Effector CD4-positive, alpha-beta T cell (primary cell): Measurements from ENCODE around the gene TBC1D22B.

ENCODE experiments used
- DNase-seq: peaks from one replicate; pipeline ENCODE4 v3.0.0-alpha.2; 2020
- total RNA-seq: gene quantifications from one replicate; lab custom pipeline; 2026; lab: John Stamatoyannopoulos, UW

TBC1D22B gene, protein sequence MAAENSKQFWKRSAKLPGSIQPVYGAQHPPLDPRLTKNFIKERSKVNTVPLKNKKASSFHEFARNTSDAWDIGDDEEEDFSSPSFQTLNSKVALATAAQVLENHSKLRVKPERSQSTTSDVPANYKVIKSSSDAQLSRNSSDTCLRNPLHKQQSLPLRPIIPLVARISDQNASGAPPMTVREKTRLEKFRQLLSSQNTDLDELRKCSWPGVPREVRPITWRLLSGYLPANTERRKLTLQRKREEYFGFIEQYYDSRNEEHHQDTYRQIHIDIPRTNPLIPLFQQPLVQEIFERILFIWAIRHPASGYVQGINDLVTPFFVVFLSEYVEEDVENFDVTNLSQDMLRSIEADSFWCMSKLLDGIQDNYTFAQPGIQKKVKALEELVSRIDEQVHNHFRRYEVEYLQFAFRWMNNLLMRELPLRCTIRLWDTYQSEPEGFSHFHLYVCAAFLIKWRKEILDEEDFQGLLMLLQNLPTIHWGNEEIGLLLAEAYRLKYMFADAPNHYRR
- total RNA-seq, result 29.8 reads per million, percentile 56 among the genes with 10 or more reads in this experiment

DNA sequence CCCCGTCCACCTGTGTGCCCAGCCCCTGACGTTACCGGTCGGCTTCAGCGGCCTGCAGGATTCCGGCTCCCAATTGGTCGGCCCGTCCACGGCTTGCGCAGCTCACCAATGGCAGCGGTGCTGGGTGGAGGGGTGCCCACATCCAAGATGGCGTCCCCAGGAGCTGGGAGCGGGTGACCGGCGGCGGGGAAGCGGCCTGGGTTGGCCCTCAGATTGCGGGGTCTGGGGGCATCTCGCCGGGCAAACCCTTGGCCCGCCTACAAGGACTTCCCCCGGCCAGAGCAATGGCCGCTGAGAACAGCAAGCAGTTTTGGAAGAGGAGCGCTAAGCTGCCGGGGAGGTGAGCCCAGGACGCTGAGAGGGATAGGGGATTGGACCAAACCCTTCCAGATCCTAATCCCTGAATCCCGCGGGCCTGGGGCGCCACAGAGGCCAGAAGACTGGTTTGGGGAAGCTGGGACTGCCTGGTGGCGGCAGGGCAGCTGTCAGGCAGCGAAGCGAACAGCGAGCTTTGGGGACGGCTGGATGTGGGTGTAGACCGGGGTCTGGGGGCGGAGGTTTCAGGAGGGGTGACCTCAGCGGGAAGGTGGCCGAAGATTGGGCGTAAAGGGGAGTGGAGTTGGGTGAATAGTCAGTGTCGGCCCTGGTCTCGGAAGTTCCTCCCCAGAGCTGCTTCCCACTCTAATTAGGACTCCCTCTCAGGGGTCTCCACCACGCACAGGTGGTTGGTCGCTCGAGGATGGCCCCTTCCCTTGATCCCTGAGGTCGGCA, at the start of gene TBC1D22B, which contains the start of gene TMEM217:
Gene TBC1D22B, plus strand, starts transcription at position 139 of the 771 bp plus-strand sequence. Its CDS starts 146 bp downstream, at position 285.
Gene TMEM217, minus strand, starts transcription at position 511 of the 771 bp plus-strand sequence. CDS start 39,114 bp downstream, outside the sequence.
- peak; percentile 94 for DNase-seq

DNA sequence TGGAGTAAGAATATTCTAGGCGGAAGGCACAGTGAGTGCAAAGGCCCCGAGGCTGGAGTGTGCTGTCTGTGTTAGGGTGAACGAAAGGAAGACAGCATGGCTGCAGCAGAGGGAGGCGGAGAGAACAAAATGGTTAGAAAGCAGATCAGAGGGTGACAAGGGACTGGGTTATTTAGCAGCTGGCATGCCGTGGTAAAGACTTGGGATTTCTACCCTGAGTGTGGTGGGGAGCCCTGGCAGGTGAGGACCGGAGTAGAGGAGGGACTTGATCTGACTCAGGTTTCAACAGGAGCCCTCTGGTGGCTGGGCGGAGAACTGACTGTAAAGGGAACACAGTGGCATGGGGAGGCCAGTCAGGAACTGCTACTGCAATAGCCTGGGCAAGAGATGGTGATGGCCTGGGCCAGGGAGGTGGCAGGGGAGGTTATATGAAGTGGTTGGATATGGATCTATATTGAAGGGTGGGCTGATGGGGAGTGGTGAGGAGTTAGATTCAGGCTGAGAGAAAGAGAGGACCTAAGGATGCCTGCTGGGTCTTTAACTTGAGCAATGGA, 49.6 kb upstream of the TBC1D22B start:
- peak; percentile 86 for DNase-seq

DNA sequence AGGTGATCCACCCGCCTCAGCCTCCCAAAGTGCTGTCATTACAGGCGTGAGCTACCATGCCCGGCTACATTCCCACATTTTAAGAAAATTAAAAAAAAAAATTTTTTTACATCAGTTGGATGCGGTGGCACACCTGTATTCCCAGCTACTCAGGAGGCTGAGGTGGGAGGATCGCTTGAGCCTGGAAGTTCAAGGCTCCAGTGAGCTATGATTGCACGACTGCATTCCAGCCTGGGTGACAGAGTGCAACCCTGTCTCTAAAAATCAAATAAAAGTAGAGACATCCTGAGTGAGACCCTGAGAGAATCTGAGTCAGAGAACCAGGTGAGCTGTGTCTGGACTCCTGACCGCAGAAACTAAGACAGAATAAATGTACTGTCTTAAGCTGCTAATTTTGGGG, 48.8 kb upstream of the TBC1D22B start:
- no peak for DNase-seq

DNA sequence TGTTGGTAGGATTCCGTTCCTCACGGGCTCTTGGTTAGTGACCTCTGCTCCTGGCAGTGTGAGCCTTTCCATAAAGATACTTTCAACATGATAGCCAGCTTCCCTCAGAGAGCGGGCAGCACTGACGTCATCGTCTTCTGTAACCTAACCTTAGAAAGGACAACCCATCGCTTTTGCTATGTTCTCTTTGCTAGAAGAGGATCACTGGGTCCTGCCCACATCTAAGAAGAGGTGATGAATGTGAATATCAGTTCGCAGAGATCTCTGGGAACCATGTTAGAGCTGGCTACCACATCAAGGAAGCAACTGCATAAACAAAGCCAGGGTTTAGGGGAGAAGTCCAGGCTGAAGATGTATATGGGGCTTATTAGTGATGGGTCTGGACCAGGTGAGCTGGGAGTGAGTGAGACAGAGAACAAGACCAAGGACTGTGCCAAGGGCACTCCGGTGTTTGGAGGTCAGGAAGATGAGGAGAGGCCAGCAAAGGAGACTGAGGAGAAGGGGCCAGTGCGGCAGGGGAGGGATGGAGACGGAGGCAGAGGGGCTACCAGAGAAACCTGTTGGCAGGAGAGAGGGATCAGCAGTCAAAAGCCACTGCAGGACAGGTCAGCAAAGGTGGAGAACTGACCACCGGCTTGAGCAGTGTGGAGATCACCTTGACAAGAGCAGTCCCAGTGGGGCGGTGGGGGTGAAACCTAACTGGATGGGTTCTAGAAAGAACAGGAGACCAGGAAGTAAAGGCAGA, 47.9 kb upstream of the TBC1D22B start:
- peak; percentile 37 for DNase-seq

DNA sequence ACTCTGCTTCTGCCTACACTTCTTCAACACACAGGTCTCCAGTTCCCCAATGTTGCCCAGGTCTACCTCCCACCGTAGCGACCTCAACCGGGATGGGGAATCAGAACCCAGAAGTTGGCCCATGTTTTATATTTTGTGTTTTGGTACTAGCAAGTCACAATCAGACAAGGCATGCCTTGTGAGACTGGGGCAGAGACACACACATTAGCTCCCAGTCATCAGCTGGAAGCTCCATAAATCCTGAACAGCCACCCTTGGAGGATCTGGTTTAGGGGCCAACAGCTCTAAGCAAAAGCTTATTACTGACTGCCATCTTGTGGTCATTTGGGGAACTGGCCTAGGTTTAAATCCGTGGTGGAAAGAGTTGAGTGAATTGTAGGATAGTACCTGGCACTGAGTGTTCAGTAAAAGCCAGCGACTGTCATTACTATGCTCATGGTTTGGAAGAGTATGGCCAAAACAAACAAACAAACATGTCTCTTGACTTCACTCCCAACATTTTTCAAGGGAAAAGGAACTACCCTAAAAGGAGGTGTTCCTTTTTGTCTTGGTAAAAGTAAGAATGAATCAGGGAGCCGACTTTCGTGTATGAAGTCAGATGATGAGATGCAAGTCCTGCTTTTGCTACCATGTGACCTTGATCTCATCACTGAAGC, 47.1 kb upstream of the TBC1D22B start:
- DNase-seq, result peak; percentile 73

DNA sequence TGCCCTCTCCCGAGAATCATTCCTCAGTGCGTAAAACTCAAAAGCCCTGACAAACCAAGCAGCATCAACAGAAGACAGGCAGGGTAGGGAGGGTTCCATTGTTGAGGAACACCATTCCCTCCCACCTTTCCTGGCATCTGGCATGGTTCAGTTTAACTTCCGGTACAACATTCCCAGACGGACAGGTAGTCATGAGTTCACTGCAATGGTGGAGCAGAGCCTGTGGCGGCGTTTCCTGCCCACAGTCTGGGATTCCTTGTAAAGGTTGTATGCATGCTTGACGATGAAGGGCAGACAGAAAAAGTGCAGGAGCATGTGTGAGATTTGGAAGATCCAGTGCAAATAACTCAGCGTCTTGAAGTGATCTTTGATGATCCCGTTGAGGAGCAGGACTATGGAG, 45.3 kb upstream of the TBC1D22B start:
- DNase-seq, result no peak

DNA sequence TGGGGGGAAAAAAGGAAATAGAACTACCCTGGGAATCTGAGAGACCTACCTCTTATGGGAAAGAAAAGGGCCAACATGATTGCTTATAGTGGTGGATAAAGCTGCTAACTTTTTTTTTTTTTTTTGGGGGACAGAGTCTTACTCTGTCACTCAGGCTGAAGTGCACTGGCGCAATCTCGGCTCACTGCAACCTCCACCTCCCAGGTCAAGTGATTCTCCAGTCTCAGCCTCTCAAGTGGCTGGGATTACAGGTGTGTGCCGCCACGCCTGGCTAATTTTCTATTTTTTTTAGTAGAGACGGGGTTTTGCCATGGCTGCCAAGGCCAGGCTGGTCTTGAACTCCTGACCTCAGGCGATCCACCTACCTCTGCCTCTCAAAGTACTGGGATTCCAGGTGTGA, 39.5 kb upstream of the TBC1D22B start:
- DNase-seq, result no peak

DNA sequence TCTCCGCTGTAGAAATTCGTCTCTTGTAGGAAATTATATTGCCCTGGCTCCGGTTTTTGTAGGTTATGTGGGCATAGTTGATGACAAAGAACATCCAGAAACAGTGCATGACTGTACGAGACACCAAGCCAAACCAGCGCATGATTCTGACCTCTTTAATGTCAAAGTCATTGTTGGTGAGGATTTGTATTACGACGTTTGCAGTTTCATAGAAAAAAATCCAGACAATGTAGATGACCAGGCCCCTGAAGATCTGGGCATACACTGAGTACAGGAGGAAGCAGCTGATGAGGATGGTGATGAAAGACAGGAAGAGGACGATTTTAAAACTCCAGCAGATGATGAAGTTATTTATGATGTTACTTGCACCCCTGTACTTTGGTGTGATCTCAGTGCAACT, 39.1 kb upstream of the TBC1D22B start:
- no peak for DNase-seq

DNA sequence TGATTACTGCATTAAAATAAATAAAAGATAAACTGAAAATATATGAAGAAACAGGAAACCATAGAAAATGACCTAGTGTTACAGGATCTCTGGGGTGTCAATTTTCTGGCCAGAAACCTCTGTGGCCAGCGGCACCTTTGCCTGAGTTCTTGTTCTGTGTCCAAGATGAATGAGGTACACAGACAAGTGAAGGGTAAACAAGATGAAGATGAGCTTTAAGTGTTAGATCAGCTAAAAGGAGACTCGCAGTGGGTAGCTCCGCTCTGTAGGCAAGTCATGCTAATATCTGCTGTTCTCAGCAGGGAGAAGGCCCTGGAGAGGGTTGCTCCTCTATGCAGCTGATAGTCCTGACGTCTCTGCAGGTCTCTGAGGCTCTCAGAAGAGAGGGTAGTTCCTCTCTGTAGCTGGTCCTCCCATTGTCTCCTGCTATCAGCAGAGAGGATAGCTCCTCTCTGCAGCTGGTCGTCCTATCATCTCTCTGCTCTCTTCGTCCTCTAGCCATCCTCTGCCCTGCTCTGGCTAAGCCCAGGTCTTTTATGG, 35.9 kb upstream of the TBC1D22B start:
- no peak for DNase-seq

DNA sequence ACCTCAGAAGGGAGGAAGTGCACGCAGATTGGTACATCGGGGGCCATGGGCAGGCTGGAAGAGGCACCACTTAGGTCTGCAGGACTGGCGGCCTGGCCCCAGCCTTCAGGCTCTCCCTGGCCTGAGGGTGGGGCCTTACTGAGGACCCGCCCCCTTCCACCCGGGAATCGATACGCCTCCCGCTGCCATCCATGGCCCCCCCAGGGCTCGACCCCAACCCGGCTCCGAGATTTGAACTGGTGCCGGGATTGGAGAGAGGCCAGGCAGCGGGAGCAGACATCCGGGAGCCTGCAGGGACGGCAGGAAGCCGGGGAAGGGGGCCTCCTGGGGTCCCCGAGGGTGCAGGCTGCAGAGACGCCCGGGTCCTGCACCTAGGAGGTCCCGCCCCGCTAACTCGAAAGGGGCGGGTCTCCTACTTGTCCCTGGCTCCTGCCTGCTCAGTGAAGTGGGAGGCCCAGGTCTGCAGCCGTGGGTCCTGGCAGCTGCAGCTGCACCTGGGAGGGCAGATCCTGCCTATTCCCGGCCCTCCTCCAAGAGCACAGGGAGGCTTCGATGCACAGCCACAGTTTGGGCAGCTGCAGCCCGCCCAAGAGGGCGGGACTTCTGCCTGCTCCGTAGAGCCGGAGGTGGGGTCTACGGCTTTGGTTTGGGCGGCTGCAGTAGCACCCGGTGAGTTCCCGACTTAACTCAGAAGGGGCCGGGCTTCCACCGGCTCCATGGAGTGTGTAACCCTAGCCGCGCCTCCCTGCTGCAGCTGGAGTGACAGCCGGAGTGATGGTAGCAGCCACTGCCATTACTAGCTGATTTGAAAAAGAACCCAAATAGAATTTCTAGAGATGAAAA, 35.2 kb upstream of the TBC1D22B start:
- DNase-seq, result peak; percentile 54

DNA sequence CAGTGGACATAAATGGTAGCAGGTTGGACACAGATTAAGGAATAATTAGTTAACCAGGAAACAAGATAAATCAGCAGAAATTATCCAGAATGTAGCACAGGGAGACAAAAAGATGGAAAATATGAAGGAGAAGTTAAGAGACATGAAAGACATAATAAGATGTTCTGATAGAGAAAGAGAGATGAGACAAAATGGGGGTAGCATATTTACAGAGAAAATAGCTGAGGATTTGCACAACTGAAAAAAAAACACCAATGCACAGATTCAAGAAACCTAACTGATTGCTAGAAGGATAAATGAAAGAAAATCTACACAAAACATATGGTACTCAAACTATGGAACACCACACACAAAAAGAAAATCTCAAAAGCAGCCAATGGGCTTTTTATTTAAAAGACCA, 34.6 kb upstream of the TBC1D22B start:
- no peak for DNase-seq

DNA sequence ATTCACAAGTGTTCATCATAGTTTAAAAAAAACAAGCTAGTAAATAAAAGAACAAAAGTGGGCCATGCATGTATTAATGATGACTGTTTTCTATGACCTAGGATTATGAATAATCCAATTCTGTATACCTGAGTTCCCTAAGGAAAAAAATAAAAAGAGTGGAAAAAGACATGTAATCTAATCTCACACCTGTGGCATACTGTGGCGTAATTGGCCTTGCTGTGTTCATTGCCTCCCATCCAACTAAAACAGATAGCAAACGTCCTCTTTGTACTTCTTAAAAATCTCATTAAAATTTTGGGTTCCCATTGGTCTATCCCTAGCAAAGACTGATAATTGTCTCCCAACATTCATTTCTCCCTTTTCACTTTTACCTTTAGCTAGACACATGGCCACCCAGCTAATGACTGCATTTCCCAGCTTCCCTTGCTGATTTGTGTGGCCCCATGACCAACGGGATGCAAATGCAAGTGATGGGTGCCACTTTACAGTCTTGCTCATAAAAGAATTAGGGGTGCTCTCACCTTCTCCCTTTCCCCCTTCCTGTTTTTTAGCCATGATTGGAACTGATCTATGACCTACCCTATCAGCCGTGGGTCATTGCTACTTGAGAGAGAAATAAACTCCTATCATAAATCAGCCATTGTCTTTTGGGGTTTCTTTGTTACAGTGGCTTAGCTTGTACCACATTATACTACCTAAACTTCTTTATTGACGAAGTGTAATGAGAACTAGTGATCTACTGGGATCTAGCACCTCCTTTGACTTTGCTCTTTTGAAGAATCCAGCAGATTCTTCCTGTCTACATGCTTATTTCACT, 32.0 kb upstream of the TBC1D22B start:
- DNase-seq, result no peak

DNA sequence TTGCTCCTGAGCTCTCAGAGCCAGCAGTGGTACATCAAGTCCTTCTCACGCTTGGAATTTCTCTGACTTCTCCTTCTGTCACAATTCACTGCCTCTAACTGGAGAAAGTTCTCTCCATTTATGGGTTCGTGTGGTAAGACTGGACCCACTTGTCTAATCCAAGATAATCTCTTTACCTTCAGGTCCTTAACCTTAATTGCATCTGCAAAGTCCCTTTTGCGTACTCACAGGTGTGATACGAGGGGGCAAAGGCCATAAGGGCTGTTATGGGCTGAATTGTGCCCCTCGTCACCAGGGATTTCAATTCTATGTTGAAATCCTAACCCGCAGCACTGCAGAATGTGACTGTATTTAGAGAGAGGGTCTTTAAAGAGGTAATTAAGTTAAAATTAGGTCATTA, 27.5 kb upstream of the TBC1D22B start:
- no peak for DNase-seq

DNA sequence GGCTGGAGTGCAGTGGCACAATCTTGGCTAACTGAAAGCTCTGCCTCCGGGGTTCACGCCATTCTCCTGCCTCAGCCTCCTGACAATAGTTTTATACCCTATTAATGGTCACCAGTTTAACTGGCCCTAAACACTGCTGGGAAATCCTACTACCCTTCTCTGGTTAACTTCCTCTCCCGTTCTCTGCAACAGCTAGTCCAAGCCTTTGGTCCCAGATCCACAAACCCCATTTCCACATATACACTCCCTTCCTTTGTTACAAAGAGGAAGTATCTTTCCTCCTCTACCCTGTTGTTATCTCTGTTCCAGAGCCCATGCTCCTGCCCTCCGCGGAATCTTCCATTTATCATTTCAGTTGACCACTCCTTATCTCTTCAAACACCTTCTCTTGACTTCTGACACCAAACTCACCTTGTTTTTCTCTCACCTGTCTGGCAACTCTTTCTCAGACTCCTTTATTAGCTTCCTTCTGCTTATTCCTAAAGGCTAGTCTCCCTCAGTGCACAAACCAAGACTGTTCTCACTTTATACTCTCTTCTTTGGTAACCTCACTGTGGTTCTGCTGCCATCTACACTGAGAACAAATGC, 25.0 kb upstream of the TBC1D22B start:
- DNase-seq, result no peak

DNA sequence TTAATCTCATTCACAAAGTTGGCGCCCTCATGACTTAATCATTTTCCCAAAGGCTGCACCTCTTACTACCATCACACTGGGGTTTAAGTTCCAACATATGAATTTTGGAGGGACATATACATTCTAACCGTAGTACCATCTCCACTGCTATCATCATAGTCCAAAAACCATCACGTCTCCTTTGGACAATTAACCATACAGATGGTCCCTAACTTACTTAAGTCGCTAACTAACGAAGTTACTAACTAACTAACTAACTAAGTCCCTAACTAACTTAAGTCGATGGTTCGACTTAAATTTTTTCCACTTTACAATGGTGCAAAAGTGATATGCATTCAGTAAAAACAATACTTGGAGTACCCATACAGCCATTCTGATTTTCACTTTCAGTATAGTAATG, 24.0 kb upstream of the TBC1D22B start:
- DNase-seq, result no peak

DNA sequence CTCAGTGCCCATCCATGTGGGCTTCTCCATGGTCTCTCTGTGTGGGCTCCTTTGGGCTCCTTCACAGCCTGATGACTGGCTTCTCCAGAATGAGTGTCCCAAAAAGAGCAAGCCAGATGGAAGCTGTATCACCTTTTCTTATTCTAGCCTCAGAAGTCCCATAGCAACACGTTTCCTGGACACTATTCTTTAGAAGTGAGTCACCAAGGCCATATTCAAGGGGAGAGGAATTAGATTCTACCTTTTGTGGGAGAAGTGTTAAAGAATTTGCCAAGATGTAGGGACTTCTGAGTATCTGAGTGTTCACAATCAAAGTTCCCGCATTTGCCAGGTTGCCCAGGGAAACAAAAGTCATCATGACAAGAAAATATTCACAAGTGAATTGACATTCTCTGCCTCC, 20.7 kb upstream of the TBC1D22B start:
- DNase-seq, result no peak

DNA sequence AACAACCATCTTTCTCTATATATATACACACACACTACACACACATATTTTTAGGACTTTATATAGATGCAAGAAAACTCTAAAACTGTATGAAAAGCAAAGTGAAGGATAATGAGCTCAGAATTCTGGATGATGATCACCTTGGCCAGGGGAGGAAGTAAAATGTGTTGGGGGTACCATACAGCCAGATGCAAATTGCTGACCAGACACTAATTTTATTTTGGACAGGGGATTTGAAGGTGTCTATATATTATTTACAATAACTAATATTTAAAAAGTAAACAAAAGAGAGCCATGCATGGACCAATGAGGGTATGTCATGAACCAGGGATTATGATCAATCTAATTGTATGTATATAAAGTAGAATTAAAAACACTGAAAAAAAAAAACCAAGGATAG, 19.8 kb upstream of the TBC1D22B start:
- DNase-seq, result no peak

DNA sequence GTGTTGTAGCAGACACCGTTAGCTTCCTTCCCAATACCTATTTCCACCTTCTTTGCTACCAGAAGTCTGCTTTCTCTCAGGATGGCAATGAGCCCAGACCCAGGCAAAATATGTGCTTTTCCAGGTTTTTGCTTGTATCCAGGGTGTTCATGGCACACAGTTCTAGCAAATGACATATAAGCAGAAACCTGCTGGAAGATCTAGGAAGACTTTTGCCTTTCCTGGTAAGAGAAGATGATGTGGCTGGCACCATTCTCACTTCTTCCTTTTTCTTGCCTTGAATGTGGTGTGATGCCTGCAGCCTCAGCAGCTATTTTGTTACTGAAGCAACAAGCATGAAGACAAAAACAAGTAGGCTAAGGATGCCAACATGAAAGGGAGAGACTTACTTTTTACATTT, 19.2 kb upstream of the TBC1D22B start:
- DNase-seq, result no peak

DNA sequence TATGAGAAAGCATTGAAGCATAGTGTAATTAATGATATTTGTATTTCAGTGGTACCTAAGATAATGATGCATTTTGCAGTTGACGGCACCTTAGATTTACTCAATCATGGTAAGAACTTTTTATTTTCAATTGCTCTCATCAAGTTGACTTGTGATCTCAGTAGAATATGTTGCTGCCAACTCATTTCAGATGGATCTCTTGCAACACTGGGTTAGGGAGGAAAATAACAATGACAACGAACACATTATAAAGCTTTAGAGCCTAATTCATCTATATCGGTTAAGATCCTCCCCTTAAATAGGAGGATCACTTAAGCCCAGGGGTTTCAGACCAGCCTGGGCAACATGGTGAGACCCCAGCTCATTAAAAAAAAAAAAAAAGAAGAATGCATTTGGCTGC, 18.0 kb upstream of the TBC1D22B start:
- DNase-seq, result no peak
